ENCODE data around the gene TRPM6.
"Not testable (repeated sequence)": the region's sequence is repeated elsewhere in the genome, so short reads cannot be mapped to it uniquely, and the experiment has no call there.

The TRPM6 gene

GRCh38 chr9:74858751-74859414 lies 28.8 kb downstream of the TRPM6 start:
- no peak for TF ChIP-seq CTCF (IDR thresholded peaks at IDR 0.05; ENCODE audit: low read depth, low read length)
- no peak for DNase-seq (ENCODE audit: low read depth, low spot score)

GRCh38 chr9:74856989-74857388 lies 30.7 kb downstream of the TRPM6 start:
- in situ Hi-C loops (cut with HindIII; ENCODE audit: low sequenced_read_pairs), result no loop called here
- TF ChIP-seq CTCF (IDR thresholded peaks at IDR 0.05; ENCODE audit: low read depth, low read length), result no peak
- H3K4me3 ChIP-seq (ENCODE audit: low read depth, low read length), result no peak overlapping the region
- no peak for DNase-seq (ENCODE audit: low read depth, low spot score)

More at GRCh38 chr9:74858751-74859414, 28.8 kb downstream of the TRPM6 start:
- H3K4me3 ChIP-seq (ENCODE audit: low read depth, low read length), result no peak overlapping the region
- in situ Hi-C loops (cut with HindIII; ENCODE audit: low sequenced_read_pairs), result no loop called here

GRCh38 chr9:74855072-74855471 lies 32.6 kb downstream of the TRPM6 start:
- in situ Hi-C loops (cut with HindIII; ENCODE audit: low sequenced_read_pairs), result no loop called here
- H3K4me3 ChIP-seq (ENCODE audit: low read depth, low read length), result no peak overlapping the region
- TF ChIP-seq CTCF (IDR thresholded peaks at IDR 0.05; ENCODE audit: low read depth, low read length), result no peak
- no peak for DNase-seq (ENCODE audit: low read depth, low spot score)

GRCh38 chr9:74853024-74853423 lies 34.7 kb downstream of the TRPM6 start:
- H3K4me3 ChIP-seq (ENCODE audit: low read depth, low read length); in situ Hi-C loops (cut with HindIII; ENCODE audit: low sequenced_read_pairs); DNase-seq (ENCODE audit: low read depth, low spot score): not testable (repeated sequence)

GRCh38 chr9:74848153-74848525 lies 39.6 kb downstream of the TRPM6 start:
- in situ Hi-C loops (cut with HindIII; ENCODE audit: low sequenced_read_pairs), result no loop called here
- H3K4me3 ChIP-seq (ENCODE audit: low read depth, low read length), result no peak overlapping the region
- TF ChIP-seq CTCF (IDR thresholded peaks at IDR 0.05; ENCODE audit: low read depth, low read length), result no peak
- DNase-seq (ENCODE audit: low read depth, low spot score), result no peak

GRCh38 chr9:74847478-74848152 lies 40.1 kb downstream of the TRPM6 start:
- in situ Hi-C loops (cut with HindIII; ENCODE audit: low sequenced_read_pairs), result no loop called here
- TF ChIP-seq CTCF (IDR thresholded peaks at IDR 0.05; ENCODE audit: low read depth, low read length), result no peak

GRCh38 chr9:74846766-74847165 lies 41.0 kb downstream of the TRPM6 start:
- no peak overlapping the region for H3K4me3 ChIP-seq (ENCODE audit: low read depth, low read length)
- TF ChIP-seq CTCF (IDR thresholded peaks at IDR 0.05; ENCODE audit: low read depth, low read length), result no peak
- DNase-seq (ENCODE audit: low read depth, low spot score), result peak; percentile 22
- in situ Hi-C loops (cut with HindIII; ENCODE audit: low sequenced_read_pairs), result no loop called here

More at GRCh38 chr9:74847478-74848152, 40.1 kb downstream of the TRPM6 start:
- no peak for DNase-seq (ENCODE audit: low read depth, low spot score)
- no peak overlapping the region for H3K4me3 ChIP-seq (ENCODE audit: low read depth, low read length)
